GM23338 (cell line): ENCODE results near the gene TAPBP. TPM values are rescaled to one million over a fixed set of nuclear protein-coding genes. Genes with fewer than 3 reads are reported as not detected.

Experiments
- ATAC-seq: fragments of 200-7000 bp; cut with Tn5 transposase; 3 replicates; pipeline ENCODE4 v1.9.1; 2020
- DNase-seq: peaks from one replicate; pipeline ENCODE4 v3.0.0-alpha.2; 2015; ENCODE audit warnings: low spot score
- H2AFZ ChIP-seq: fragments of 200-600 bp; sonication (generic); 2 replicates; pipeline ENCODE4 v1.8.0; 2016; ENCODE audit warnings: antibody characterized with exemption, mild to moderate bottlenecking, moderate library complexity
- H3F3A ChIP-seq: fragments of 200-600 bp; sonication (generic); replicated peaks from 2 replicates; pipeline ENCODE4 v1.8.0; 2017; ENCODE audit warnings: antibody characterized with exemption, mixed run types, low read depth
- H3K27ac ChIP-seq: fragments of 200-600 bp; sonication (generic); 2 replicates; pipeline ENCODE4 v1.6.1; 2016; ENCODE audit warnings: low read depth
- H3K27me3 ChIP-seq: fragments of 200-600 bp; sonication (generic); 2 replicates; pipeline ENCODE4 v1.8.0; 2016; ENCODE audit warnings: mild to moderate bottlenecking, mixed run types, moderate library complexity; ENCODE audit not compliant: insufficient read depth
- H3K36me3 ChIP-seq: fragments of 200-600 bp; sonication (generic); 2 replicates; pipeline ENCODE4 v1.8.0; 2016; ENCODE audit warnings: mild to moderate bottlenecking; ENCODE audit not compliant: insufficient read depth
- H3K4me1 ChIP-seq: fragments of 200-600 bp; sonication (generic); 2 replicates; pipeline ENCODE4 v1.8.0; 2016; ENCODE audit warnings: mild to moderate bottlenecking, moderate library complexity; ENCODE audit not compliant: insufficient read depth
- H3K4me2 ChIP-seq: fragments of 200-600 bp; sonication (generic); 2 replicates; pipeline ENCODE4 v1.7.1; 2017; ENCODE audit warnings: mixed run types
- H3K4me3 ChIP-seq: fragments of 200-600 bp; sonication (generic); 2 replicates; pipeline ENCODE4 v1.6.1; 2016; ENCODE audit warnings: mixed run types
- H3K79me2 ChIP-seq: fragments of 200-600 bp; sonication (generic); replicated peaks from 2 replicates; pipeline ENCODE4 v1.8.0; 2017; ENCODE audit warnings: mild to moderate bottlenecking; ENCODE audit not compliant: insufficient read depth
- H3K9me2 ChIP-seq: fragments of 200-600 bp; sonication (generic); 2 replicates; pipeline ENCODE4 v1.8.0; 2017; ENCODE audit not compliant: insufficient read depth
- H4K20me1 ChIP-seq: fragments of 200-600 bp; sonication (generic); replicated peaks from 2 replicates; pipeline ENCODE4 v1.8.0; 2017; ENCODE audit warnings: mild to moderate bottlenecking; ENCODE audit not compliant: insufficient read depth
- H3K27ac Mint-ChIP-seq: 2 replicates; pipeline ENCODE4 v1.8.0; 2020; ENCODE audit warnings: inconsistent platforms, mild to moderate bottlenecking, moderate library complexity, mixed read lengths
- H3K27me3 Mint-ChIP-seq: 3 replicates; pipeline ENCODE4 v1.8.0; 2022; ENCODE audit warnings: low read depth, mild to moderate bottlenecking, moderate library complexity, mixed read lengths, inconsistent platforms; ENCODE audit not compliant: insufficient read depth, poor library complexity
- H3K36me3 Mint-ChIP-seq: 3 replicates; pipeline ENCODE4 v1.8.0; 2021; ENCODE audit warnings: low read depth, mild to moderate bottlenecking, inconsistent platforms, moderate library complexity, mixed read lengths
- H3K4me1 Mint-ChIP-seq: 3 replicates; pipeline ENCODE4 v1.8.0; 2020; ENCODE audit warnings: mild to moderate bottlenecking, inconsistent platforms, mixed read lengths
- H3K4me3 Mint-ChIP-seq: 3 replicates; pipeline ENCODE4 v1.8.0; 2021; ENCODE audit warnings: moderate library complexity, mild to moderate bottlenecking, inconsistent platforms, mixed read lengths
- H3K9me3 Mint-ChIP-seq: 3 replicates; pipeline ENCODE4 v1.8.0; 2020; ENCODE audit warnings: moderate library complexity, mild to moderate bottlenecking, inconsistent platforms, mixed read lengths
- CREB1 ChIP-seq: fragments of 250-450 bp; sonication (Bioruptor Pico); IDR thresholded peaks from 2 replicates; pipeline ENCODE4 v1.5.0; 2020; ENCODE audit warnings: low read depth, mild to moderate bottlenecking, moderate library complexity
- CTCF ChIP-seq, 2 experiments: fragments of 200-600 bp in 1 of 2; sonication (generic) in 1 of 2; conservative IDR thresholded peaks; 2 replicates each; pipeline versions ENCODE4 v1.5.1 to v1.6.1; 2016 to 2017; ENCODE audit warnings: antibody characterized with exemption in 2 of 2, low read depth in 2 of 2, mild to moderate bottlenecking in 2 of 2, moderate library complexity in 1 of 2
- JUNB ChIP-seq: IDR thresholded peaks from one replicate; pipeline ENCODE4 v1.6.1; 2016; ENCODE audit warnings: antibody characterized with exemption; ENCODE audit not compliant: unreplicated experiment
- NANOG ChIP-seq: IDR thresholded peaks from 2 replicates; pipeline ENCODE4 v1.6.1; 2016; ENCODE audit warnings: antibody characterized with exemption, borderline replicate concordance
- REST ChIP-seq: IDR thresholded peaks from one replicate; pipeline ENCODE4 v1.6.1; 2018; ENCODE audit warnings: antibody characterized with exemption; ENCODE audit not compliant: unreplicated experiment
- STAT1 ChIP-seq: IDR thresholded peaks from one replicate; pipeline ENCODE4 v1.6.1; 2016; ENCODE audit warnings: antibody characterized with exemption; ENCODE audit not compliant: unreplicated experiment
- ZNF331 ChIP-seq: fragments of 250-450 bp; sonication (Bioruptor Pico); IDR thresholded peaks from 2 replicates; pipeline ENCODE4 v1.5.0; 2020; ENCODE audit warnings: low read depth, mild to moderate bottlenecking, moderate library complexity
- polyA plus RNA-seq: library from polyadenylated mRNA; unstranded; fragments of >200 nt; fragmentation: Nextera tagmentation; extraction: Ambion mirVana; gene quantifications from 2 replicates; pipeline ENCODE4 v1.2.1, GENCODE V29; 2016
- total RNA-seq: library from RNA; depleted of rRNA; stranded (reverse); fragments of >200 nt; shearing (Covaris generic); gene quantifications from 2 replicates; pipeline ENCODE4 v1.2.3, GENCODE V29; 2014
- TF ChIP-seq, protein P1 (sequence below): fragments of 250-450 bp; sonication (Bioruptor Pico); IDR thresholded peaks from 2 replicates; pipeline ENCODE4 v1.5.0; 2020; ENCODE audit warnings: mild to moderate bottlenecking, moderate library complexity

Gene TAPBP
- total and polyA plus RNA-seq, 2 experiments from 2014 or later, result 19.9 to 37.5 TPM

- TF ChIP-seq REST, result no peak
- no peak for TF ChIP-seq CREB1 (CRISPR knock-in tag)
- no peak for TF ChIP-seq JUNB
- TF ChIP-seq ZNF331, result no peak
- no peak for TF ChIP-seq CTCF (conservative IDR thresholded peaks at IDR 0.05; ENCODE audit: low read depth in 2 of 2)
Measured at GRCh38 chr6:33298773-33299236, 15.1 kb downstream of the TAPBP start, which contains the start of gene RGL2 (continued).

GRCh38 chr6:33297956-33298772 lies 15.7 kb downstream of the TAPBP start:
- Histone ChIP-seq H3K27me3 (no peaks in the 10 kb centered on the region), H3F3A (peaks cover 19% of the 10 kb centered on the region; the same call in 1 of the 2 replicates), H3K27ac (peak overlapping the region; percentile 78; the same call in 1 of the 2 replicates), H3K4me1 (no peaks in the 10 kb centered on the region), H3K4me2 (peak overlapping the region; percentile 99), H3K4me3 (peak overlapping the region; percentile 100), H3K79me2 (peaks cover 32% of the 10 kb centered on the region), H3K9me2 (no peaks in the 10 kb centered on the region), H3K36me3 (no peaks in the 10 kb centered on the region), H2AFZ (peak overlapping the region; percentile 93; the same call in 1 of the 2 replicates), H4K20me1 (peaks cover 19% of the 10 kb centered on the region)
- peak overlapping the region; percentile 97 for H3K4me3 Mint-ChIP-seq
- ATAC-seq (peak; percentile 61), DNase-seq (peak; percentile 93)
- peak overlapping the region; percentile 98 for H3K27ac Mint-ChIP-seq
- no peaks in the 10 kb centered on the region for H3K9me3 Mint-ChIP-seq
- no peak for TF ChIP-seq STAT1
- TF ChIP-seq CTCF (conservative IDR thresholded peaks at IDR 0.05; ENCODE audit: low read depth in 2 of 2), result peak; percentile 7 to 25; a peak in 2 of 4 replicates
- TF ChIP-seq, protein P1, sequence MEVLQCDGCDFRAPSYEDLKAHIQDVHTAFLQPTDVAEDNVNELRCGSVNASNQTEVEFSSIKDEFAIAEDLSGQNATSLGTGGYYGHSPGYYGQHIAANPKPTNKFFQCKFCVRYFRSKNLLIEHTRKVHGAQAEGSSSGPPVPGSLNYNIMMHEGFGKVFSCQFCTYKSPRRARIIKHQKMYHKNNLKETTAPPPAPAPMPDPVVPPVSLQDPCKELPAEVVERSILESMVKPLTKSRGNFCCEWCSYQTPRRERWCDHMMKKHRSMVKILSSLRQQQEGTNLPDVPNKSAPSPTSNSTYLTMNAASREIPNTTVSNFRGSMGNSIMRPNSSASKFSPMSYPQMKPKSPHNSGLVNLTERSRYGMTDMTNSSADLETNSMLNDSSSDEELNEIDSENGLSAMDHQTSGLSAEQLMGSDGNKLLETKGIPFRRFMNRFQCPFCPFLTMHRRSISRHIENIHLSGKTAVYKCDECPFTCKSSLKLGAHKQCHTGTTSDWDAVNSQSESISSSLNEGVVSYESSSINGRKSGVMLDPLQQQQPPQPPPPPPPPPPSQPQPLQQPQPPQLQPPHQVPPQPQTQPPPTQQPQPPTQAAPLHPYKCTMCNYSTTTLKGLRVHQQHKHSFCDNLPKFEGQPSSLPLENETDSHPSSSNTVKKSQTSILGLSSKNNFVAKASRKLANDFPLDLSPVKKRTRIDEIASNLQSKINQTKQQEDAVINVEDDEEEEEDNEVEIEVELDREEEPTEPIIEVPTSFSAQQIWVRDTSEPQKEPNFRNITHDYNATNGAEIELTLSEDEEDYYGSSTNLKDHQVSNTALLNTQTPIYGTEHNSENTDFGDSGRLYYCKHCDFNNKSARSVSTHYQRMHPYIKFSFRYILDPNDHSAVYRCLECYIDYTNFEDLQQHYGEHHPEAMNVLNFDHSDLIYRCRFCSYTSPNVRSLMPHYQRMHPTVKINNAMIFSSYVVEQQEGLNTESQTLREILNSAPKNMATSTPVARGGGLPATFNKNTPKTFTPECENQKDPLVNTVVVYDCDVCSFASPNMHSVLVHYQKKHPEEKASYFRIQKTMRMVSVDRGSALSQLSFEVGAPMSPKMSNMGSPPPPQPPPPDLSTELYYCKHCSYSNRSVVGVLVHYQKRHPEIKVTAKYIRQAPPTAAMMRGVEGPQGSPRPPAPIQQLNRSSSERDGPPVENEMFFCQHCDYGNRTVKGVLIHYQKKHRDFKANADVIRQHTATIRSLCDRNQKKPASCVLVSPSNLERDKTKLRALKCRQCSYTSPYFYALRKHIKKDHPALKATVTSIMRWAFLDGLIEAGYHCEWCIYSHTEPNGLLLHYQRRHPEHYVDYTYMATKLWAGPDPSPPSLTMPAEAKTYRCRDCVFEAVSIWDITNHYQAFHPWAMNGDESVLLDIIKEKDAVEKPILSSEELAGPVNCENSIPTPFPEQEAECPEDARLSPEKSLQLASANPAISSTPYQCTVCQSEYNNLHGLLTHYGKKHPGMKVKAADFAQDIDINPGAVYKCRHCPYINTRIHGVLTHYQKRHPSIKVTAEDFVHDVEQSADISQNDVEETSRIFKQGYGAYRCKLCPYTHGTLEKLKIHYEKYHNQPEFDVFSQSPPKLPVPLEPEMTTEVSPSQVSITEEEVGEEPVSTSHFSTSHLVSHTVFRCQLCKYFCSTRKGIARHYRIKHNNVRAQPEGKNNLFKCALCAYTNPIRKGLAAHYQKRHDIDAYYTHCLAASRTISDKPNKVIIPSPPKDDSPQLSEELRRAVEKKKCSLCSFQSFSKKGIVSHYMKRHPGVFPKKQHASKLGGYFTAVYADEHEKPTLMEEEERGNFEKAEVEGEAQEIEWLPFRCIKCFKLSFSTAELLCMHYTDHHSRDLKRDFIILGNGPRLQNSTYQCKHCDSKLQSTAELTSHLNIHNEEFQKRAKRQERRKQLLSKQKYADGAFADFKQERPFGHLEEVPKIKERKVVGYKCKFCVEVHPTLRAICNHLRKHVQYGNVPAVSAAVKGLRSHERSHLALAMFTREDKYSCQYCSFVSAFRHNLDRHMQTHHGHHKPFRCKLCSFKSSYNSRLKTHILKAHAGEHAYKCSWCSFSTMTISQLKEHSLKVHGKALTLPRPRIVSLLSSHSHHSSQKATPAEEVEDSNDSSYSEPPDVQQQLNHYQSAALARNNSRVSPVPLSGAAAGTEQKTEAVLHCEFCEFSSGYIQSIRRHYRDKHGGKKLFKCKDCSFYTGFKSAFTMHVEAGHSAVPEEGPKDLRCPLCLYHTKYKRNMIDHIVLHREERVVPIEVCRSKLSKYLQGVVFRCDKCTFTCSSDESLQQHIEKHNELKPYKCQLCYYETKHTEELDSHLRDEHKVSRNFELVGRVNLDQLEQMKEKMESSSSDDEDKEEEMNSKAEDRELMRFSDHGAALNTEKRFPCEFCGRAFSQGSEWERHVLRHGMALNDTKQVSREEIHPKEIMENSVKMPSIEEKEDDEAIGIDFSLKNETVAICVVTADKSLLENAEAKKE (CRISPR knock-in tag), result no peak
- no peak for TF ChIP-seq NANOG
- H3K27me3 Mint-ChIP-seq, result peaks cover 23% of the 10 kb centered on the region
- peaks cover 19% of the 10 kb centered on the region for H3K36me3 Mint-ChIP-seq
- peaks cover 25% of the 10 kb centered on the region for H3K4me1 Mint-ChIP-seq
